Colonic mucosa (tissue), 4 donors: ENCODE results near the gene DDX4. TPM values are rescaled to one million over a fixed set of nuclear protein-coding genes. Genes with fewer than 3 reads are reported as not detected.

Experiments
- DNase-seq: peaks from one replicate; pipeline ENCODE4 v3.0.0-alpha.2; 2020
- H3K27ac ChIP-seq: fragments of 200-600 bp; one replicate; pipeline ENCODE4 v1.8.0; 2021
- H3K27me3 ChIP-seq: fragments of 200-600 bp; one replicate; pipeline ENCODE4 v1.8.0; 2021
- H3K36me3 ChIP-seq: fragments of 200-600 bp; one replicate; pipeline ENCODE4 v1.8.0; 2021
- H3K4me1 ChIP-seq: fragments of 200-600 bp; one replicate; pipeline ENCODE4 v1.8.0; 2021; ENCODE audit warnings: mild to moderate bottlenecking
- H3K4me3 ChIP-seq: fragments of 200-600 bp; one replicate; pipeline ENCODE4 v1.8.0; 2021
- H3K9ac ChIP-seq, 2 donors: one replicate each; pipeline ENCODE4 v1.7.0; 2013; ENCODE audit warnings: control low read depth in 2 of 2, low read depth in 2 of 2, low read length in 2 of 2
- H3K9me3 ChIP-seq: fragments of 200-600 bp; one replicate; pipeline ENCODE4 v1.8.0; 2021
- intact Hi-C: fragments of 100-400 bp; cut with DNase I; formaldehyde crosslinking; loops from one replicate; pipeline ENCODE4 v1.14.1; 2022
- total RNA-seq, 2 donors: library from RNA; stranded (reverse); fragmentation: NEBNext Ultra II Directional in 1 of 2; extraction: Animal tissue kit (Norgen Biotek cat#: 25700) in 1 of 2; gene quantifications; one replicate each; pipeline ENCODE4 v1.2.1, GENCODE V29; 2021
- TF ChIP-seq, protein P1 (sequence below): fragments of 200-600 bp; IDR thresholded peaks from one replicate; pipeline ENCODE4 v1.8.0; 2022; ENCODE audit warnings: antibody characterized with exemption, mild to moderate bottlenecking
- donor health status: healthy.
- donor health status: DM: no; HTN: no; CAD: no.
- donor health status: DM: no; HTN: no; CAD: no.

DDX4 gene
- total RNA-seq, 2 donors from 2014 or later, result not detected

DNA sequence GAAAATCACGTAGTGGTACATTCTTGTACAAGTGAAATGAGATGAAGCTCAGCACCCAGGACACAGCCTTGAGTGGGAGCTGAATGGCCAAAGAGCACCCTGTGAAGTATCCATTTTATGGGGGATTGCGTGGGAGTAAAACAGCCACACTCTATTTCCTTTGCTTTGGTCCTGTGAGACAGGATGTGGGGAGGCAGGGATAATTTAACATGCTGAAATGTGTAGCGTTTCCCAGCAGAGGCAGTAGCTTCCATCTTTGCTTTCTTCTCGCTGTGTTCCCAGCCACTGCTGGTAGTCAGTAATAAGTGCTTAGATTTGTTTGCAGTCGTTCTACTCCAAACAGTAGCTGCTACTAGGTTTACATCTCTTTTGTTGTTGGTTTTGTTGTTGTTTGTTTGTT is 117.6 kb downstream of the DDX4 start:
- DNase-seq, result no peak
- H3K9ac ChIP-seq, result no peak overlapping the region
- intact Hi-C loops, result no loop called here
- no peaks in the 10 kb centered on the region for H3K4me1 ChIP-seq
- no peaks in the 10 kb centered on the region for H3K36me3 ChIP-seq
- TF ChIP-seq, protein P1, sequence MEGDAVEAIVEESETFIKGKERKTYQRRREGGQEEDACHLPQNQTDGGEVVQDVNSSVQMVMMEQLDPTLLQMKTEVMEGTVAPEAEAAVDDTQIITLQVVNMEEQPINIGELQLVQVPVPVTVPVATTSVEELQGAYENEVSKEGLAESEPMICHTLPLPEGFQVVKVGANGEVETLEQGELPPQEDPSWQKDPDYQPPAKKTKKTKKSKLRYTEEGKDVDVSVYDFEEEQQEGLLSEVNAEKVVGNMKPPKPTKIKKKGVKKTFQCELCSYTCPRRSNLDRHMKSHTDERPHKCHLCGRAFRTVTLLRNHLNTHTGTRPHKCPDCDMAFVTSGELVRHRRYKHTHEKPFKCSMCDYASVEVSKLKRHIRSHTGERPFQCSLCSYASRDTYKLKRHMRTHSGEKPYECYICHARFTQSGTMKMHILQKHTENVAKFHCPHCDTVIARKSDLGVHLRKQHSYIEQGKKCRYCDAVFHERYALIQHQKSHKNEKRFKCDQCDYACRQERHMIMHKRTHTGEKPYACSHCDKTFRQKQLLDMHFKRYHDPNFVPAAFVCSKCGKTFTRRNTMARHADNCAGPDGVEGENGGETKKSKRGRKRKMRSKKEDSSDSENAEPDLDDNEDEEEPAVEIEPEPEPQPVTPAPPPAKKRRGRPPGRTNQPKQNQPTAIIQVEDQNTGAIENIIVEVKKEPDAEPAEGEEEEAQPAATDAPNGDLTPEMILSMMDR, result no peak
- H3K27ac ChIP-seq, result no peak overlapping the region
- no peaks in the 10 kb centered on the region for H3K9me3 ChIP-seq
- no peak overlapping the region for H3K4me3 ChIP-seq
- H3K27me3 ChIP-seq, result no peaks in the 10 kb centered on the region

DNA sequence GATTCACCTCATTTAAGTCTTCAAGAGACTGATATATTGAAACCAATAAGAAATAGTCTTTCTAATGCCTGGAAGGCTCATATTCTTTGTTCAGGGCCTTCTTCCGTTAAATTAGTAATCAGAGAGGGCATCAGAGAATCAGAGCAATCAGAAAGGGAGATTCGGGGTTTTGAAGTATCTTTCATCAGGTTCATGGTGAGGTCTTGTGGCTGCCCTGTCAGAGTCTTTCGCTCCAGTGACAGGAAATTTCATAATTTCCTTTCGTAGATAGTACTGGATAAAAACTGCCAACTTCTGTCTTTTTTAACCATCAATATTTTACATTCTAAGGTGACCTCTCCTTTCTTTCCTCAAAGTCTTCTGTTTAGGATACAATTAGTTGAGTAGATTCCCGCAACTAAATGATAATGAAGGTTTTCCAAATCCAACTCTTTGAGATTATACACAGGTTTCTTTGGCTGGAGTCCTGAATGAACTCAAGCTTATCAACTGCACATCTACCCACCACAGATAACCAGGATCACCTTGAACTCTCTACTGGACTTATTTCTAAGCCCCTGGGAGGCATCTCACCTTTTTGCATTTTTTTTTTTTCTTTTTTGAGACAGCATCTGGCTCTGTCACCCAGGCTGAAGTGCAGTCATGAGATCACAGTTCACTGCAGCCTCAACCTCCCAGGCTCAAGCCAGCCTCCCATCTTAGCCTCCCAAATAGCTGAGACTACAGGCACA is 118.8 kb downstream of the DDX4 start:
- H3K9ac ChIP-seq, result no peak overlapping the region
- no peaks in the 10 kb centered on the region for H3K4me1 ChIP-seq
- H3K36me3 ChIP-seq, result no peaks in the 10 kb centered on the region
- TF ChIP-seq, protein P1, result no peak
- intact Hi-C loops, result no loop called here
- no peak overlapping the region for H3K4me3 ChIP-seq
- H3K27me3 ChIP-seq, result no peaks in the 10 kb centered on the region
- no peak overlapping the region for H3K27ac ChIP-seq
- H3K9me3 ChIP-seq, result no peaks in the 10 kb centered on the region
- DNase-seq, result no peak

DNA sequence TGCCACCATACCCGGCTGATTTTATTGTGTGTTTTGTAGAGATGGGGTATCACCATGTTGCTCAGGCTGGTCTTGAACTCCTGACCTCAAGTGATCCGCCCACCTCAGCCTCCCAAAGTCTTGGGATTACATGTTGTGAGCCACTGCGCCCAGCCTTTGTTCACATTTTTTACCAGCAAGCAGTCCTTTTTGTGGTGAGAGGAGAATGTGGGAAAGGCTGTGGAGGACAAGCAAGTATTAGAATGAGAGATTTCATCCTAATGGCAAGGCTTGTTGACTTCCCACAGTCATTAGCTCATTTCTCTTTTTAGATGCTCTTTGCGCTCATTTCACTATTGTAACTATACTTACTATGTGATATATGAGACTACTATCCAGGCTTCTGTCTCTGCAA is 119.4 kb downstream of the DDX4 start:
- H3K27me3 ChIP-seq, result no peaks in the 10 kb centered on the region
- no peaks in the 10 kb centered on the region for H3K36me3 ChIP-seq
- H3K4me3 ChIP-seq, result no peak overlapping the region
- no peak overlapping the region for H3K9ac ChIP-seq
- DNase-seq, result no peak
- H3K9me3 ChIP-seq, result no peaks in the 10 kb centered on the region
- H3K4me1 ChIP-seq, result no peaks in the 10 kb centered on the region
- H3K27ac ChIP-seq, result no peak overlapping the region
- intact Hi-C loops, result no loop called here
- TF ChIP-seq, protein P1, result no peak

DNA sequence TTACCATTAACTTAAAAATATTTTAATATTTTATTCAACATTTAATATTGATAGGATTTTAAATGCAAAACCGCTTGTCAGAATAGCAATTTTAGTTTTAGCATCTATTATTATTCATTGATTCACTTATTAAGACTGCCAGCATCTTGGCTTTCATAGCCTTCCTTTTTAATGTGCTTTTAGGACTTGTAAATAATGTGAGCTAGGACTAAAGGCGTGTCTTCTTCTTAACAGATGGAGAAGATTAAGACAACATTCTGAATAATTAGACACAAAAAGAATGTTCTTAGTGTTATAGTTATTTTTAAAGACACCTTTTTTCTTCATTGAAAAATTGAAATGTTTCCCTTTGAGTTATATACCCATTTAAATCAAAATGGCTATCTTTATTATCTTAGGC is 120.2 kb downstream of the DDX4 start:
- no peaks in the 10 kb centered on the region for H3K4me1 ChIP-seq
- H3K27ac ChIP-seq, result no peak overlapping the region
- no peaks in the 10 kb centered on the region for H3K36me3 ChIP-seq
- H3K4me3 ChIP-seq, result no peak overlapping the region
- intact Hi-C loops, result no loop called here
- H3K27me3 ChIP-seq, result no peaks in the 10 kb centered on the region
- no peak for DNase-seq
- TF ChIP-seq, protein P1, result no peak
- no peaks in the 10 kb centered on the region for H3K9me3 ChIP-seq
- H3K9ac ChIP-seq, result no peak overlapping the region

DNA sequence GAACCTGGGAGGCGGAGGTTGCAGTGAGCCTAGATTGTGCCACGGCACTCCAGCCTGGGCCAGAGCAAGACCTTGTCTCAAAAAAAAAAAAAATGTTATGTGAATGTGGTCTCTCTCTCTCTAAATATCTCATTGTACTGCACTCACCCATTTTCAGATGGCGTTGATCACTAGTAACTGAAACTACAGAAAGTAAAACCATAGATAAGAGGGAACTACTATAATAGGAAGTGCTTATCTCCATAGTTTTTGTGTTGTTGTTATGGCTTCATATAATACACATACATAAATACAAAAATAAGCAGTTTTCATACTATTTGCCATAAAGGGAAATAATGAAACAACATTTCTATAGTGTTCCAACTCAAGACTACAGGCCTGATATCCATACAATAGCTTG is 122.4 kb downstream of the DDX4 start:
- intact Hi-C loops, result no loop called here

More for the DNA sequence above, 122.4 kb downstream of the DDX4 start:
- no peaks in the 10 kb centered on the region for H3K36me3 ChIP-seq
- no peak overlapping the region for H3K9ac ChIP-seq
- H3K4me3 ChIP-seq, result no peak overlapping the region
- no peak overlapping the region for H3K27ac ChIP-seq
- DNase-seq, result no peak
- H3K27me3 ChIP-seq, result no peaks in the 10 kb centered on the region
- TF ChIP-seq, protein P1, result no peak
- no peaks in the 10 kb centered on the region for H3K9me3 ChIP-seq
- no peaks in the 10 kb centered on the region for H3K4me1 ChIP-seq
